UCSD-AML1 (cell line): Measurements from ENCODE around the gene POLRMT.
"Not testable (repeated sequence)": the region's sequence is repeated elsewhere in the genome, so short reads cannot be mapped to it uniquely, and the experiment has no call there.

Experiments used
- DNase-seq: peaks from one replicate; lab custom pipeline; 2025; ENCODE audit not compliant: unreplicated experiment; lab: John Stamatoyannopoulos, UW

Gene POLRMT

DNA sequence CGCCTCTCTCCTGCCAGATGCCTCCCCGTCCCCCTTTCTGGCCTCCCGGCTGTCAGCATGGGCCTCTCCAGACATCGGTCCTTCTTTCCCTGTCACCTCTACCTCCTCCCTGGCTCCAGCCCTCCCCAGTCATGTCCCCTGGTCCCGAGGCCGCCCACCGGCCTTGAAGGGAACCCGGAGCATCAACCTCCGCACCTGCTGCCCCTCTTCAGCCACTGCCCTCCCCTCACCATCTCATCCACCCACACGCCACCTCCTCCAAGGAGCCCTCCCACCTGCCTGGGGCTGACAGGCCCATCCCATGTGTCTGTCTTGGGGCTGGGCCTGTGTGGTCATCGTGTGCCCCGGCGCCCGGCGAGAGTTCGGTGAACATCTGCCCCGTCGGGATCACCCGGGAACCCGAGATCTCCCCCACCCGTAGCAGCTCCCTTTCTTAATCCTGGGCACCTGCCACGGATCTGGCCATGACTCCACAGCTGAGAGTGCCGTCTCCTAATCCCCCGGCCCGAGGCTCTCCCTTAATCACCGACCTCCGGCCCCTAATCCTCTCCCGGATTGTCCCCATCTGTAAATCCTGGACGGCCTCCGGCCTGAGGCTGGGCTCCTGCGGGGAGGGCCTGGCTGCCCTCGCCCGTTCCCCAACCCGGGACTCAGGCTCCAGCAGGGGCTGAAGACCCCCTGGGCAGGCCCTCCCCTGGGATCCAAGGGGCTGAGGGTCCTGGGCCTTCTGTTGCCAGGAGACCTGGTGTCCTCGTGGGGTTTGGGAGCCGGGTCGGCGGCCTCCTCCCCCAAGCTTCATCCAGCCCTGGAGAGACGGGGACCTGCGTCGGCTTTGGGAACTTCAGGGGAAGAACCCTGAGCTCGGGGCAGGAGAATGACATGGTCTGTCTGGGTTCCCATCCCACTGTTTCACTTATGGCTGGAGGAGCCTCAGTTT, 37.7 kb downstream of the POLRMT start:
- DNase-seq, result no peak

DNA sequence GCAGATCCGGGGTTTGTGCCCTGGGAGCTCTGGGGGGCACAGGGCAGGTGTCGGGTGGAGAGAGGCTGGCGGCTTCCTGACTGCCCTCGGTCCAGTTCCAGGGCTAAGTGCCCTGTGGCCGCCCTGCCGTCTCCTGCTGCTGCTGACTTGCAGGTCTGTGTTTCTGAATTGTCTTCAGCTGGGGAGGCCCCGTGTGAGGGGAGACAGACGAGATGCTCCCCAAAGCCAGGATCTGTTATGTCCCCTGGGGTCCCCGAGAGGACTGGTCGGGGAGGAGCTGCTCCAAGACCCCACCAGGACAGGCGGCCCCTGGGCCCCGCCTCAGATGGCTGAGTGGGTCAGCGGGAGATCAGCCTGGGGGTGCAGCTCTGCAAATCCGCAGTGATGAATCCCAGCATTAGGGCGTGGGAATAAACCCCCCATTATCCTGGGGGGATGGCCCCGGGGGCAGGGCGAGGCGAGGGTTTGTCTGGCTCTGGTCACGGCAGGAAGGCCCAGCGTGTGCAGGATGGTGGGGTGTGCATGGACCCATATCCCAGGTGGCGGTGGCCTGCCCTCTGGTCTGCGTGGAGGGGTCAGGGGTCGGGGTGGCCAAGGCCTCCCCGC, 39.0 kb downstream of the POLRMT start:
- no peak for DNase-seq

DNA sequence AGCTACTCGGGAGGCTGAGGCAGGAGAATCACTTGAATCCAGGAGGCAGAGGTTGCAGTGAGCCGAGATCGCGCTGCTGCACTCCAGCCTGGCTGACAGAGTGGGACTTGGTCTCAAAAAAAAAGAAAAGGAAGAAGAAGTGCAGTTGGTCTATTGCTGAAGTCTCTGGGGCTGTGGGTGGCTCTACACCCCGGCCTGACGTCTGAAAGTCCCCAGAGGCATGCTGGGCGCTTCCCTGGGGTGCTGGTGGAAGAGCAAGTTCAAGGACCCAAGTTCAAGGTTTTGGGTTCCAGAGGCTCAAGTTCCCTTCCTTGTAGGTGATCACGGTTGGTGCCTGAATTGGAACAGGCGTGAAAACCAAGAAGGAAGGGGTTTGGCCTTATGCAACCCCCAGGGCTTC, 39.8 kb downstream of the POLRMT start:
- DNase-seq, result no peak

DNA sequence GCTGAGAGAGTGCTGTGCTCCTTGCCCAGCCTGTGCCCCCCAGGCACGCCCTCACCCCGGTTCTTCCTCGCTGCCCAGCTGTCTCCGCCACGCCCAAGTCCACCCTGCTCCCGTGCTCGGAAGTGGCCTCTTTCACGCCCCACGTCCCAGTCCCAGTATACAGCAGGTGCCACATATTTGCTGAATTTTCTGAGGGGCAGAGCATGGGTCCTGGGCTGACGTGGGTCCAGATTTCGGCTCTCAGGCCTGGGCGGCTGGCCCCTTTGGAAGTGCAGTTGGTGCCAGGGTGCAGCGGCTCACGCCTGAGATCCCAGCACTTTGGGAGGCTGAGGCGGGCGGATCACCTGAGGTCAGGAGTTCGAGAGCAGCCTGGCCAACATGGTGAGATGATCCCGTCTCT, 40.3 kb downstream of the POLRMT start:
- DNase-seq, result no peak

DNA sequence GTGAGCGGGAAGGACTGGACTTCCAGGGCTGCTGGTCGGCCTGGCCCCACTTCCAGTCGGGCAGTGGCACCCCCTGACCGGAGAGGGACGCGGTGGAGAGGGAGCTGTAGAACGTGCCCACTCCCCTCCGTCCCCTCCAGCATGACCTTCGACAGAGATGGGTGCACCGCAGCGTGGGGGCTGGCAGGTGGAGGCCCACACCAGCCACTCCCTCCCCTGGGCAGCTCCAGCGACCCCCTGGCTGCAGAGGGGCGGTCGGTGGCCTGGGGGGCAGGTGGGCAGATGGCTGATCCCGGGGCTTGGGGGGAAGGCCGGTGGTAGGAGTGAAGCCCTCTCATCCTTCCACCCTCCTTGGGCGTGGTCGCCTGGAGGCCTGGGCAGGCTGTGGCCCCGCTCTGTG, 41.2 kb downstream of the POLRMT start:
- no peak for DNase-seq

DNA sequence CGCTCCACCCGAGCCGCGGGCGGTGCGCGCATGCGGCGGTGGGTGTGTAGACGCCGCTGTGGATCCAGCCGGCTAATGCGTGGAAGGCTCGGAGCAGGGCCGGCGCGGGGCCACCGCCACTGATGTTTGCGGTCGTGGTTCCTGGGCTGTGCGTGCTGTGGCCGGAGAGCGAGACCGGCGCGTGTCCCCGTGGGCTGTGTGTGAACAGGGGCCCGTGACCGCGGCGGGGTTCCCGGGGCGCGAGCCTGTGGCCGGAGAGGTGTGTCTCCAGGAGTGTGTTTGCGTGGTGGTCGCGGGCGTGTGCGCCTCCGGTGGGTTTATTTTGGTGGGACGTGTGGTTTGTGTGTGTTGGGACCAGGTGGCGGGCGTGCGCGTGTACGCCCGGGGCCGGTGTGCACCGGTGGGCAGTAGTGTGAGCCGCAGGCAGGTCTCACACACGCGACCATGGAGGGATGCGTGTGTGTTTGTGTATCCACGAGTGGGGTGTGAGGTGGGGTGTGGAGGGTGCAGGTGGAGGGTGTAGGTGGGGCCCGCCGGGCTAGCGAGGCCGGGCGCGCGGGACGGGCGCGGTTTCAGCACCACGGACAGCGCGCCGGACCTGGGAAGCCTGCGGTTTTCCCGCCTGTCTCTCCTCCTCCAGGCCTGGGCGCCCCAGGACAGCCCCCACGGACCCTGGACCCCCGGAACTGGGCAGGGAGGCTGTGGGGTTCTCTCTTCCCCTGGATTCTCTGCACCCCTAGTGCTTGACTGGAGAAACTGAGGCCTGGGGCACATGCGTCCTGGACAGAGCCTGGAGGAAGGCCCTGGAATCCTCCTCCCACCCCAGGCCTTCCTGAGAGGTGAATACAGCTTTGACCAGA, 42.0 kb downstream of the POLRMT start:
- peak; percentile 28 for DNase-seq

DNA sequence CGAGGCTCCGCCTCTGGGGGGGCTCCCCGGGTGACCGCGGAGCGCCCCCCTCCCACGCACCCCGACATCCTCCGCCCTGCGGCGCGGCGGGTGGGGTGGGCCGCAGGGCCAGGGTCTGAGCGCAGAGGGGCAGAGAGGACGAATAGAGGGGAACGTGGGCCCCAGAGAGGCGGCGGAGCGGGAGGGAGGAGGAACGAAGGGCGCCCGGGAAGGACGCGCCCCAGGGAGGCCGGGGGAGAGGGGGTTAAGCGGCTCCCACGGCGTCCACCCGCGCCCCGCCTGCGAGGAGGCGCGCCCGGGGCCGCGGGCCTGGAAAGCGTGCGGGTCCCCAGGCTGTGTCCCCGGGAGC, 42.6 kb downstream of the POLRMT start:
- no peak for DNase-seq

DNA sequence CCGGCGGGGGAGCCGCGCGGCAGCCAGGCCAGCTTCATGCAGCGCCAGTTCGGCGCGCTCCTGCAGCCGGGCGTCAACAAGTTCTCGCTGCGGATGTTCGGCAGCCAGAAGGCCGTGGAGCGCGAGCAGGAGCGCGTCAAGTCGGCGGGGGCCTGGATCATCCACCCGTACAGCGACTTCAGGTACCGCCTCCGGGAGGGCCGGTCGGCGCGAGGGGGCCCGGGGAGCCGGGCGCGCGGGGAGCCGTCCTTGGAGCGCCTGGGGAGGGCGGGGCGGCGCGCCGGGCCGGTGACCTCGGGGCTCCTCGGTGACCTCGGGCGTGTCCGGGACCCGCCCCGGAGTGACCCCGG, 43.0 kb downstream of the POLRMT start:
- DNase-seq, result no peak

DNA sequence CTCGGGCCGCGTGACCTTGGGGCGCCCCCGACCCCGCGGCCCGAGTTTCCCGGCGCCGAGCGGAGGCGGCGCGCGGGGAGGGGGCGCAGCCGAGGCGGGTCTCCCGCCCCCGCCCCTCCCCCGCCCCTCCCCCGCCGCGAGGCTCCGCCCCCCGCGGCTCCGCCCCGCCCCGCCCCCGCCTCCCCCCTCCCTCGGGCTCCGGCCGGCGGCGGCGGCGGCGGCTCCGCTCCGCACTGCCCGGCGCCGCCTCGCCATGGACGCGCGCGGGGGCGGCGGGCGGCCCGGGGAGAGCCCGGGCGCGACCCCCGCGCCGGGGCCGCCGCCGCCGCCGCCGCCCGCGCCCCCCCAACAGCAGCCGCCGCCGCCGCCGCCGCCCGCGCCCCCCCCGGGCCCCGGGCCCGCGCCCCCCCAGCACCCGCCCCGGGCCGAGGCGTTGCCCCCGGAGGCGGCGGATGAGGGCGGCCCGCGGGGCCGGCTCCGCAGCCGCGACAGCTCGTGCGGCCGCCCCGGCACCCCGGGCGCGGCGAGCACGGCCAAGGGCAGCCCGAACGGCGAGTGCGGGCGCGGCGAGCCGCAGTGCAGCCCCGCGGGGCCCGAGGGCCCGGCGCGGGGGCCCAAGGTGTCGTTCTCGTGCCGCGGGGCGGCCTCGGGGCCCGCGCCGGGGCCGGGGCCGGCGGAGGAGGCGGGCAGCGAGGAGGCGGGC, 43.5 kb downstream of the POLRMT start, which contains the start of gene HCN2:
Gene HCN2 (plus strand): TSS at position 189 of the 703 bp plus-strand sequence. CDS start 65 bp downstream, at position 254.
- no peak for DNase-seq

DNA sequence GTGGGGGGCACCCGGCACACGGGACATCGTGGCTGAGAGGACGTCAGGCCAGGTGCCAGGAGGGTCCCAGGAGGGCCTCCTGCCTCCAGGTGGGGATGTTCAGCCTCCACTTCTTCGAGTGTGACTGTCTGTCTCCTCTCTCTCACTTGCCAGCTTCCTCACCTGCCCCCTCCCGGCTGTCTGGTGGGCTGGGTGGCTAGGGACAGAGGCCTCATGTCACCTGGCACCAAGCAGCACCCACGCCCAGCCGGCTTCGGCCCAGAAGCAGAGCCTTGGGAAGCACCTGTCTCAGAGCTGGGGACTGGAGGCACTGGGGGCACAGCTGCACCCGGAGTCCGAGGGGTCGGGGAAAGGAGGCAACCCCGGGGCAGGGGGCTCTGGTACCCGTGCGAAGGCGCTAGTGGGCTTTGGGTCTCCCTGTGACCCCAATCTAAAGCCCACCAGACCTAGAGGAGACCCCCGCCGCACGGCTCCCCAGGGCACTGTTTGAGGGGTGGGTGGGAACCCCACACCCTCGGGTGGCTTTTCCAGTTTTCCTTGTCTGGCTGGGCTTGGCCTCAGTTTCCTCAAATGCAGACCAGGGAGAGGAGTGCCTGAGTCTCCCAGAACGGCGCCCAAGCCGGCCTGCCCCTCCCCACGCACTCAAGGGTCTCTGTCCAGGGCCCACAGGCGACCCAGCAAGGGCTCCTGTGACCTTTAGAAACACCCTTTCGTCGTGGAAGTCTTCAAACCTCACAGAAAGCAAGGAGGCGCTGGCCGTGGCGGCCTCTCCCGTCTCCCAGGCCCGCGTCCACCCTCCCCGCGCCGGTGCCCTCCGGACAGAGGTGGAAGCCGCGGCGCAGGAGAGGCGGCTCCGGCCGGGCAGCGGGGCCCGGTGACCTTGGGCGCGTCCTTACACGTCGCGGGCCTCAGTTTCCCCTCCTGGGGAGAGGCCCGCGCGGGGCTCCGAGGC, 44.3 kb downstream of the POLRMT start:
- DNase-seq, result no peak

DNA sequence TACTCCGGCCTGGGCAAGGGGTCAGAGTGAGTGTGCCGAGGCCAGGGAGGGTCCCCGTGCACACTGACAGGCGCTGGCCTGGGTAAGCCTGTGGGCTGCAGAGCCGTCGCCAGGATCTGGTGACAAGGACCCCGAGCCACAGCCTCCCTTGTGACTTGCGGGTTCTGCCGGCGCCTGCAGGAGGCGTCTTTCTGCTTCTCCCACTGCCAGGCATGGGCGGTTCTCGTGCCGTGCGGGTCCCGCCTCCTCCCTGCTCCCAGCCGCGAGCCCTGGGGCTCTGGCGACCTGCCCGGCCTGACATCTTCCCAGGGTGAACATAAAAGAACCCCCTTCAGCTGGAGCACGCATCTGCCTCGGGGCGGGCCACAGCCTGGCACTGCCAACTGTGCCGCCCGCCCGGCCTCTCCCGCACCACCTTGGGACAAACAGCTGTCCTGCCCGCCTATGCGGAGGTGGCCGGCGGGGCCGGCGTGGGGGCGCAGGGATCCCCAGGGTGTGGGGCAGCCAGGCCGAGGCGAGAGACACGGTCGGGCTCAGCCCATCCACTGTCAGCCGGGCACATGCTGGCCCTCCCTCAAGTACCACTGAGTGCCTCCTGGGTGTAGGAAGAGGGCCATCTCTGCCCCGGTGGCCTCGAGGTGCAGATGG, 45.1 kb downstream of the POLRMT start:
- DNase-seq, result peak; percentile 70

DNA sequence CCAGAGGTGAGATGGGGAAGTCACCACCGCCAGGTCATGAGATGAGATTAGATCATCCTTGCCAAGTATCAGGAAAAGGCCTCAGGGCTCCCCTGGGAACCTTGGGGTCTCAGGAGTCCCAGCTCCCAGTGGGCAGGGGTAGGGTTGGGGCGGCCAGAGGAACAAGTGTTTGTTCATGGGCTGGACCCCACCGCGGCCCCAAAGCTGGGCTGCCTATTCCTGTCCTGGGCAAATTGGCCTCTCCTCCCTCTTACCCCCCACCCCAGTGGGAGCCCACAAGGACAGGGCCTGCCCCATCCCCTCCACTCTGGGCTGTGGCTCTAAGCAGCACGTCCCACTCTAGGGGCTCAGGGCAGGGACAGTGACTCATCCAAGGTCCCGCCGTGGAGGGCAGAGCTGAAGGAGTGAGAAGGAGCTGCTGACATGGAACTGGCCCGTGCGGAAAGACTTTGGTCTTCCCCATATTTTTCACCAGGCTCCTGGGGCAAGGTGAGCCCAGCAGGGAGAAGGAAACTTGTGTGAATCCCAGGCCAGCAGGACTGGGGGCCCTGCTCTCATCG, 47.7 kb downstream of the POLRMT start:
- no peak for DNase-seq

DNA sequence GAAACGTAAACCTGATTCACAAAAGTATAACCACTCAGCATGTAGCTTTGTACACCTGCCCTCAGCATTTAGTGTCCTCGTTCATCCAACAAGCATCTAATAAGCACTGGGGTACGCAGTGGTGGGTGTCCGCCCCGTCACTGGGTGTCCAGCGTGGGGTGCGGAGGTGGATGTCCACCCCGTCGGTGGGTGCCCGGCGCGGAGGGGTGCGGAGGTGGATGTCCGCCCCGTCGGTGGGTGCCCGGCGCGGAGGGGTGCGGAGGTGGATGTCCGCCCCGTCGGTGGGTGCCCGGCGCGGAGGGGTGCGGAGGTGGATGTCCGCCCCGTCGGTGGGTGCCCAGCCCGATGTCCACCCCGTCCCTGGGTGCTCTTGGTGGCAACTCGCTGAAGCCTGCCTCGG, 48.2 kb downstream of the POLRMT start:
- DNase-seq, result not testable (repeated sequence)

DNA sequence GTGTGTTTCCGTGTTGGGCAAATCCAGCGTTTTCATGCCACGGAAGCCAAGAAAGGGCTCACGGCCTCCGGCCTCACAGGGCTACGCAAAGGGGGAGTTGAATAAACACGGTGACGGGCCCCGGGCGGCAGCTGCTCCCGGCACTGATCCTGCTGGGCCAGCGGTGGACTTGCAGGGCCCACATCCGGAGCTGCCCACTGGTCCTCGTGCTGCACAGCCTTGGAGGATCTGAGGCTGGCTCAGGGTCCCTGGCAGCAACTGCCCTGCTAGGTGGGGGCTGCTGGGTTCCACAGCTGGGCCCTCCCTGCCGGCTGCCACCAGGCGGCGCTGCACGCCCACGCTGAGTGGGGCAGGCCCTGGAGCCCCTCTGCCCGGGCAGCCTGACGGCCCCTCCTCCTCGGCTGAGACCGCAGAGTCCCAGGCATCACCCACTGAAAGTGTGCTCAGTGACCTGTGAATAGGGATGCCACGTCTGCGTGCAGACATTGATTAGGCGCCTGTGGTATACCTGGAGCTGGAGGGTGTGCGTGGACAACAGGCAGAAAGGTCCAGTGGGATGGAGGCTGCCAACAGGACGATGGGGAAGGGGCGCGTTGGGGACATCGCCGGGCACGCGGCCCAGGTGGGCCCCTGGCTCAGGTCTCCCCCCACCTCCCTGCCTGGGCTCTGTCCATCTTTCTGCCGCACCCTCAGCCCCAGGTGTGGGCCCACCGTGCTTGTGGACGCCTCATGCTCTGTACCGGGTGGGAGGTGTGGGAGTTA, 48.9 kb downstream of the POLRMT start:
- peak; percentile 67 for DNase-seq

DNA sequence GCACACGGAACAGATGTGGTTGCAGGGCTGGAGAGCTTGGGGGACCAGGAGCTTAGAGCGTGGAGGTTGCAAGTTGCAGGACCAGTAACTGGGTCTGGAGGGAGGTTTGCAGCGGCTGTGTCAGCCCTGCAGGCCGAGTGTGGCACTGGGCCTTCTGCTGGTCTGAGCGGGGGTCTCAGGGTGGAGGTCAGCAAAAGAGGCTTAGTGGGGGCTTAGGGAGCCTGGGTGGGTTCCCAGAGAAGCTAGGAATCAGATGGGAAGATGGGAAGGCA, 49.4 kb downstream of the POLRMT start:
- DNase-seq, result no peak

DNA sequence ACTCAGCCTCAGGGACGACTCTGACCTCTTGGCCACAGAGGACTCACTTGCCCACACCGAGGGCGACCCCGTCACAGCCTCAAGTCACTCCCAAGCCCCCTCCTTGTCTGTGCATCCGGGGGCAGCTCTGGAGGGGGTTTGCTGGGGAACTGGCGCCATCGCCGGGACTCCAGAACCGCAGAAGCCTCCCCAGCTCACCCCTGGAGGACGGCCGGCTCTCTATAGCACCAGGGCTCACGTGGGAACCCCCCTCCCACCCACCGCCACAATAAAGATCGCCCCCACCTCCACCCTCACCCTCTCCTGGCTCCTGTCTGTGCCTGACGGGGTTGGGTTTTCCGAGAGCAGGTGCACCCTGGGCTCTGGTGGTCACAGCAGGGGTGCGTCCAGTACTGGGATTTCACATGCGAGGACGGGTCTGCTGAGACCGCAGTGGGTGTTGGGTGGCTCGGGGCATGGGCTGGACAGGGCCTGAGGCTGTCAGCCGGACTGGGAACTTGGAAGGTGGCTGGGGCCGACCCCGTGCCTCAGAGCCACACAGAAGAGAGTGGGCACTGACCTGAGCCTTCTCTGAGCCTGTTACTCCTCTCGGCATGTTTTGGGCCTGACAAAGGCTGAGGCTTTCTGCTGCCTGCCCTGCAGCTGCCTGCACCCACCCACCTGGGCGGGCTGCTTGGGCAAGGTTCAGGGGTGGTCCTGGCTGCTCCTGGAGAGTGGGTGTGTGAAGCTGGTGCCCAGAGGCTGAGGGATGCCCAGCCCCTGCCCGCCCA, 50.0 kb downstream of the POLRMT start:
- DNase-seq, result no peak

DNA sequence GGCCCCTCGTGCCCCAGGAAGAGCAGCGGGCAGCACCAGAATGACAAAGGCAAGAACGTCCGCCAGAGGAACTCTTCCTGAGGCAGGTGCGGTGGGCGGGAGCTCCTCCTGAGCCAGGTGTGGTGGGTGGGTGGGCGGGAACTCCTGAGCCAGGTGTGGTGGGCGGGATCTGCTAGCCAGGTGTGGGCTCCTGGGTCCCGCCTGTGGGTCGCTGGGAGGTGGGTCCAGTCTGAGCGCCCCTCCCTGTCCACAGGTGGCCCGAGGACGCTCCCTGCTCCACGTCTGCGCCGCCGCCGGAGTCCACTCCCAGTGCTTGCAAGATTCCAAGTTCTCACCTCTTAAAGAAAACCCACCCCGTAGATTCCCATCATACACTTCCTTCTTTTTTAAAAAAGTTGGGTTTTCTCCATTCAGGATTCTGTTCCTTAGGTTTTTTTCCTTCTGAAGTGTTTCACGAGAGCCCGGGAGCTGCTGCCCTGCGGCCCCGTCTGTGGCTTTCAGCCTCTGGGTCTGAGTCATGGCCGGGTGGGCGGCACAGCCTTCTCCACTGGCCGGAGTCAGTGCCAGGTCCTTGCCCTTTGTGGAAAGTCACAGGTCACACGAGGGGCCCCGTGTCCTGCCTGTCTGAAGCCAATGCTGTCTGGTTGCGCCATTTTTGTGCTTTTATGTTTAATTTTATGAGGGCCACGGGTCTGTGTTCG, 50.7 kb downstream of the POLRMT start:
- DNase-seq, result no peak
